ENCODE measurements around the gene MOSPD2.

The MOSPD2 gene

GRCh38 chrX:14872851-14873675 is at the start of gene MOSPD2, which contains the start of gene FANCB:
TSS of gene MOSPD2 (plus strand) at chrX:14873421. CDS start at chrX:14873529, 108 bp downstream.
TSS of gene FANCB (minus strand) at chrX:14873069. CDS start at chrX:14865510, 7,559 bp downstream.
- peak; percentile 89 for DNase-seq (ENCODE audit: low read depth)

DNA sequence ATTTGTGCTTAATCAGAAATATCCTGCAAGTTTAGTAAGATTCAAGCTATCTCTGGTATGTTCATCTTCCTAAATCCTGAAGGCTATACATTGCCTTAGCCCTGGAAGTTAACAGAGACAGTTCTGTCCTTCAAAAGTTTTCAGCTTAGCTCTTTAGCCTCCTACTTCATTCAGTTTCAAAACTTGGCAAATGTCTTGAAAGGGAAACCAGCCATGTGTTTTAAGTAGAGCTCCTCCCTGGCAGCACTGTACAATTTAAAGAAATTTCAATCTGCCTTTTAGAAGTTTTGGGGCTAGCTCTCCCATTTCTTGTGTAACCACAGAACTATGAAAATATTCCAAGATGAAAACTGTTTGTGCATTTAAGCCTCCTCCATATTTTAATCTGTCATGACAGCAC is 47.4 kb upstream of the MOSPD2 start:
- no peak for DNase-seq (ENCODE audit: low read depth)

- DNase-seq (ENCODE audit: low read depth), result no peak
Observed at GRCh38 chrX:14826319-14826718, 46.9 kb upstream of the MOSPD2 start.

GRCh38 chrX:14829643-14830042 is 43.6 kb upstream of the MOSPD2 start:
- no peak for DNase-seq (ENCODE audit: low read depth)

DNA sequence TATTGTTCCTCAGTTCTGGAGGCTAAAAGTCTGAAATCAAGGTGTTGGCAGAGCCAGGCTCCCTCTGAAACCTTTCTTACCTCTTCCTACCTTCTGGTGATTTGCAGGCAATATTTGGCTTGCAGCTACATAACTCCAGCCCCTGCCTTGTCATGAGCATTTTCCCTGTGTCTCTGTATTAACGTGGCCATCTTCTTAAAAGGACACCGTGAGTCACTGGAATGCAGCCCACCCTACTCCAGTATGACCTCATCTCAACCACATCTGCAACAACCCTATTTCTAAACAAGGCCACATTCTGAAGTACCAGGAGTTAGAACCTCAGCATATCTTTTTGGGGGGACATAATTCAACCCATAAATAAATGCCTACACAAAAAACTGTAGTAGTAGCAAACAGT is 41.1 kb upstream of the MOSPD2 start:
- DNase-seq (ENCODE audit: low read depth), result no peak

DNA sequence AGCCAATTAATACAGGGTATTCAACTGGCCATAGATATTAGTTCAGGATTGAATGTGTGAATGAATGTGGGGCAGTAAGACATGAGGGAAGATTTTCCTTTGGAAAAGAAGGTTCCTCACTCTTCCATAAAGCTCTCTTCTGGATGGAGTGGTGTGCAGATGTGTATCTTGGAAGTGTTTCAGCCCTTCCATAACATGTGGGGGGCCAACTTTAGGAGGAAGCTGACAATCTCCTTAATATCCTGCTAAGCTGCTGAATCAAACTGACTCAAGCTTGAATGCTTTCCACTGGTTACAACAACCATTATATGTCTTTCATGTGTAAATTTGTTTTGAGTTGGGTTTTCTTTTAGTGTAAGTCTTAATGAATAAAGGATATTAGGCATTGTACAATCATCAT is 40.6 kb upstream of the MOSPD2 start:
- DNase-seq (ENCODE audit: low read depth), result no peak

DNA sequence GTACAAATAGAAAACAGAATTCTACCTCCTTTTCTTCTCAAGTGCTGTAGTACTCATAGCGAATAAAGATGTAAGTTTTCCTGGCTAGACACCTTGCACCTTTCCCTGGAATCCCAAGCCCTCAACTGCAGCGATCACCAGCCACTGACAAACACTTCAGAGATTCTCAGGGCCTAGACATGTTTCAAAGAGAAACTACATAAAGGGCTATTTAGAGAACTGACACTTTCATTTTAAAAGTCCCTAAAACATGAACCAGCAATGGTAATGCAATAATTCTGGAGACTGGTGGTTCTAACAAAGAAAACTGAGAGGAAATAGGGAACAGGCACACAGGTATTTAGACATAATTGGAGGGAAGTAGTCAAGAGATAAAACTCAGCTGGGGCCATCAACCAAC is 36.1 kb upstream of the MOSPD2 start:
- DNase-seq (ENCODE audit: low read depth), result no peak

DNA sequence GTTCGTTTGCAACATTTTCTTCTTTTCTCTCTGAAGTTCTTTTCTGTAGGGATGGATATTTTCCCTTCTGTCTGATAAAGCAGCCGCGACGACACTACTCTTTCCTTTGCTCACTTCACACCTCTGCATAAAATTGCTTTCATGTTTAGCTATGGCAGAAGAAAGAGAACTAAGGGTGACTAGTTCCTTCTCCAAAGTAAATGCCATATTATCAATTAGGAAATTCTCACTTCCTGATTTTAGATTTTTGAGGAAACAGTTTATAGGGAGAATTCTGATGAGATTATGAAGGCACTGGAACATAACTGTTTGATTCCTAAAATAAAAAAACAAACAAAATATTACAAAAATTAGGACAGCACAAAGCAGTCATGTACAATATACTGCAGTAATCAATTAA is 29.6 kb upstream of the MOSPD2 start:
- DNase-seq (ENCODE audit: low read depth), result no peak

- no peak for DNase-seq (ENCODE audit: low read depth)
Observed at GRCh38 chrX:14851526-14851925, 21.7 kb upstream of the MOSPD2 start.

DNA sequence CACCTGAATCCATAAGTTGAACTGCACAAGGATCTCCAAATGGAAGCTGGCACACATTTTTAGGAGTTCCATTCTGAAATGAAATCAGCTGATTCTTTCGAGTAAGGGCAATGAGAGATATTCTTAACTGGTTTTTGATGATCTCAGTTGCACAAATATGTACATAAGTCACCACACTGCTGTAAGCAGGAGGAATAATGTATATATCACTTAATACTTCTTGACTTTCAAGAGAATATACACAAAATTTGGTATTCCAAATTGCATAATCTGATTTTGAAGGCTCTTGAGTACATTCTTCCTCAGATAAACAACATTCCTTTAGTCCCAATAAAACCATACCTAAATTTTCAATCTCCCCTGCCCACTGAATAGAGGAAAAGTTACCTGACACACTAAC is 8.6 kb upstream of the MOSPD2 start:
- no peak for DNase-seq (ENCODE audit: low read depth)

DNA sequence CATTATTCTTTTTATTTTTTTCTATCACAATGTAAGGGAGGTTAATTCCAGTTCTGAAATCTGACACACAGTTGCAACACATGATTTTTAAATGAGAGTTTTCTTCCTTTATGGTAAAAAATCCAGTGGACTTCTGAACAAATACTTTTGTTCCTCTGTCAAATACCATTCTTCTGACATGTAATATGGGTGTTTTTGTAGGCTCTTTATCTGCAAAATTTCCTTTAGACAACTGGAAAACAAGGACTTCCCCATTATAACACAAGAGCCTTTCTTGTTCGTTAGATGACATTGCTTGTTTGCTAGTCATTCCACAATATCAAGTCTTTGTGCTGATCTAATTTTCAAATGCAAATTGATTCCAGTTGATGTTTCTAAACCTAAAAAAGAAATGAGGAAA is 8.0 kb upstream of the MOSPD2 start:
- no peak for DNase-seq (ENCODE audit: low read depth)

GRCh38 chrX:14871767-14872166 is 1.5 kb upstream of the MOSPD2 start:
- no peak for DNase-seq (ENCODE audit: low read depth)

DNA sequence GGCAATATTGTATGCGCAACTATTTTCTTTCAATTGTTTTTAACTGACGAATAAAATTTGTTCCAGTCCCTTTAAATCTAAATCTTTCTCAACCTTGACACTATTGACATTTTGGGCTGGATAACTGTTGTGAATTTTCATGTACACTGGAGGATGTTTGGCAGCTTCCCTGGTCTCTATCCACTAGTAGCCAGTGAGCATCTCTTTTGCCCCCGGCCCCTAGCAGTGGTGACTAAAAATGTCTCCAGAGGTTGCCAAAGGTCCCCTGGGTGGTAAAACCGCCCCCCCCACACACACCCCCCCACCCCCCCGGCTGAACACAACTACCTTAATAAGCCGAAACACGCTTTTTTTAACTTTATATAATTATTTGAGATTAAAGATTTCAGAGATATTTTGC is 866 bp upstream of the MOSPD2 start:
- no peak for DNase-seq (ENCODE audit: low read depth)

DNA sequence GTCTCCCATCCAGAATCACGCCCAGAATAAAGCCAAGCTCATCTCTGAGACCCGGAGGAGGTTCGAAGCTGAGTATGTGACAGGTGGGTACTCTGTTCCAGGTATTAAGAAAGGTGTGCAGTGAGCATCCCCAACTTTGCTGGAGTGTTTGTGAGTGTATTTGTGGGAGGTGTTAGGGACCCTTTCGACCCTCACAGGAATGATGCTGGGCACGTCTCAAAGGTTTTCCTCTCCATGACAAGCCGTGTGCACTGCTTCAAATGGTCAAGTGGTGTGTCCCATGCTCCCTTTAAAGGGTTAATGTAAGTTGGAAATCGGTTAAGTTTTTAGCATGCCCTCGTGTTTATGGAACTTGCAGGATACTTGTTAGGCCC is 442 bp downstream of the MOSPD2 start:
- DNase-seq (ENCODE audit: low read depth), result no peak

- DNase-seq (ENCODE audit: low read depth), result no peak
Observed at GRCh38 chrX:14875624-14876023, 2.4 kb downstream of the MOSPD2 start.

GRCh38 chrX:14883826-14884225 is 10.6 kb downstream of the MOSPD2 start:
- no peak for DNase-seq (ENCODE audit: low read depth)

GRCh38 chrX:14884714-14885113 is 11.5 kb downstream of the MOSPD2 start:
- no peak for DNase-seq (ENCODE audit: low read depth)

DNA sequence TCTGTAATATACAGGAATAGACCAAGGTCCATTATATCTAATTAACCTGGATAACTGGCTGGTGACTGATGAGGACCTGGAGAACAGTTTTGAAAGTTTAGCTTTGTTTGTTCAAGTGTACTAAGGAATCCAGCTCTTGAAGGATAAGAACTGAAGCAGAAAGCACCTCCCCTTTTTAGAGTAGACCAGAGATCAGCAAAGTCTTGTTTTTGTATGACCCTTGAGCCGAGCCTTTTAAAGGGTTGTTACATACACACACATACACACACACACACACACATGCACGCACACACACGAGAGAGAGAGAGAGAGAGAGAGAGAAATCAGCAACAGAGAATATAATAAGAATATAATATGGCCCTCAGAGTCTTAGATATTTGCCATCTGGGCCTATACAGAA is 13.0 kb downstream of the MOSPD2 start:
- no peak for DNase-seq (ENCODE audit: low read depth)

- no peak for DNase-seq (ENCODE audit: low read depth)
Observed at GRCh38 chrX:14896273-14896672, 23.1 kb downstream of the MOSPD2 start.

- DNase-seq (ENCODE audit: low read depth), result no peak
Observed at GRCh38 chrX:14897042-14897441, 23.8 kb downstream of the MOSPD2 start.

DNA sequence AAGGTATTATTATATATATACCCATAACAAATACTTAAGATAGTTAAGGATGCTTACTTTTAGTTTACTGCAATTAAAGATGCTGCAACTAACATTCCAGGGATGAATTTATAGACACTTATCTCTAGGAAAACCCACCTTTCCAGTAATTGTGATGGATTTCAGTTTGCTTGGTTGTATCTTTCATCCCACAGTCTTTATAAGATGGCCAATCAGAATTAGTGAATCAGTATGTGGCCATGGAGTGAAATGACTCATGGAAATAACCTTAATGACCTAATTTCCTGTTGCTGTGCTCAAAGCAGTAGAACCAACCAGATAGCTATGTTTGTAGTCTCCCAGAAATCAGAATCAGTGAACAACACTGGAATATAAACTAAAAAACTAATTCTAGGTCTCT is 26.4 kb downstream of the MOSPD2 start:
- no peak for DNase-seq (ENCODE audit: low read depth)

DNA sequence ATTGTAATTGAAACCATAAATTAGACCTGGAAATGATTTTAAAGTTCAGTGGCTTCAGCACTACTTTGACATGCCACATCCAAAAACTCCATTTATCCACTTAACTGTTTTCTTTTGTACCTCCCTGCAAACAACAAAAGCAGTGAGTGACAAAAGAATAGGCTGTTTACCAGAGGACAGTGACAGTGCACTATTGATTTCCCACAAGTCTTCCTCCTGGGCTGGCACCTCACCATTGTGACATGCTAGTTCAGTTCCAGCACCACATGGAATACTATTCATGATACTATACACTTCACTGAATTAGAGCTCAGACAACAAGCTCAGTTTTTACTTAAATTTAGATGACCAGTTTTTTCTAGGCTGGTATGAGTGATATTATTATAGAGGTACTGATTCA is 29.3 kb downstream of the MOSPD2 start:
- no peak for DNase-seq (ENCODE audit: low read depth)

GRCh38 chrX:14903891-14904290 is 30.7 kb downstream of the MOSPD2 start:
- no peak for DNase-seq (ENCODE audit: low read depth)

DNA sequence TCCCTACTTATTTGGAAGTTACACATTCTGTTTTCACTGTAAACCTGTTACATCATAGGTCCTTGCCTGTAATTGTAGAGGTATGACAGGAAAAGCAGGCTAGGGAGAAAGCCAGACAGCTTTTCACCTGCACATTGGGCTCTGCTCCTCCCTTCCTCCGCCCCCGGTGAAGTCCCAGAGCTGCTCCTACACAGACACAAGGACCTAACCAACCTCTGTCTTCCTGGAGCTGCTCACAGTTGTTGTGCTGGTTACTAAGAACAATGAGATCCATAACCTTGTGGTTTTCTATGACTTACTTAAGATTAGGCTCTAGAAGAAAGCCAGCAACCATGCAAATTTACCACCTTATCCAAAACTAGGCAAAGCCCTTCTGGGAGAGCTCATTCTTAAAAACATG is 40.0 kb downstream of the MOSPD2 start:
- no peak for DNase-seq (ENCODE audit: low read depth)

All from activated T-helper 1 cell treated with Interleukin-2 at 50 U/mL for 16 hours (primary cell).